Measurements from ENCODE around the gene SOCS3.

SOCS3 gene, protein sequence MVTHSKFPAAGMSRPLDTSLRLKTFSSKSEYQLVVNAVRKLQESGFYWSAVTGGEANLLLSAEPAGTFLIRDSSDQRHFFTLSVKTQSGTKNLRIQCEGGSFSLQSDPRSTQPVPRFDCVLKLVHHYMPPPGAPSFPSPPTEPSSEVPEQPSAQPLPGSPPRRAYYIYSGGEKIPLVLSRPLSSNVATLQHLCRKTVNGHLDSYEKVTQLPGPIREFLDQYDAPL

DNA sequence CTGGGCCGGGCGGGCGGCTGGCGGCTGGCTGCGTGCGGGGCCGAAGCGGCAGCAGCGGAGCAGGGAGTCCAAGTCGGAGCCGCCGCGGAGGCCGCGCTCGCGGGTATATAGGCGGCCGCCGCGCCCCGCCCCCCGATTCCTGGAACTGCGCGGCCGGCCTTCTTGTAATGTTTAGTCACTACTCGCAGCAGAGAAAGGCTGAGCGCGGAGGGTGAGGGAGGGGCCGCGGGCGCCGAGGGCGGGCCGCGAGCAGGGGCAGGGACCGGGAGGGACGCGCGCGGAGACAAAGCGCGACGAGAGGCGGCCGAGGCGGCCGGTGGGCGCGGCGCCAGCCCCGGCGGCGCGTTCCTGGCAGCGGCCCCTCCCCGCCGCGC, at the start of gene SOCS3:
TSS of gene SOCS3 (minus strand) at position 81 of the 374 bp plus-strand sequence. CDS start 982 bp downstream, outside the sequence.
- DNase-seq, result peak; percentile 98

DNA sequence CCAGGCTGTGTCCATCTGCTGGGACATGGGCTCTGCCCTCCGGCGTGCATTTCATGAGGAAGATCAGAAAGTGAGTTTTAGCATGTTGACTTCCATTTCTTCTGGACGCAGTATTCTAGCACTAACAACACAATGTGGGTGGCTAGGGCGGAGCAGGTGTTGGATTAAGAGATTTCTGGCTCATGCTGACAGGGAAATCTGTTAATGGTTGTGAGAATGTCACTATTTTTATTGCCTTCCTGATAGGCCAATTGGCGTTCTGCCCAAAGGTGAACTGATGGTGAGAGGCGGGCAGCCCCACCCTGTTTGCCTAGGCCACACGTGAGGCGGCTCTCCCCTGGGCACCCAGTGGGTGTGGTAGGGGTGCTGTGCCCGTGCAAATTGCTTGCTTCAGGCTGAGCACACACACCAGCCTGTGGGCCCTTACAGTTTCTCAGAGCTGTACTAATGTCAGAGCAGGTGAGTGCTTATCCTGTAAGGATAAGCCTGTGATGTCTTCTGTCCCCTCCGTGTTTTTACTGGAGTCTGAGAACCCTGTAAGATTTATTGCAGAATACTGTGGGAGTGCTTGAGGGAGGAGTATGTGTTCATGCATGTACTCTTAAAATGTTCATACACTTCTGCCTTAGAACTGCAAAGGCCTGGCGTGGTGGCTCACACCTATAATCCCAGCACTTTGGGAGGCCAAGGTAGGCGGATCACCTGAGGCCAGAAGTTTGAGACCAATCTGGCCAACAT, 49.5 kb upstream of the SOCS3 start:
- no peak for DNase-seq

GRCh38 chr17:78408476-78409050, 48.7 kb upstream of the SOCS3 start:
- no peak for DNase-seq

- no peak for DNase-seq
Measured at GRCh38 chr17:78407387-78408000, 47.6 kb upstream of the SOCS3 start.

GRCh38 chr17:78406920-78407319, 47.0 kb upstream of the SOCS3 start:
- DNase-seq, result no peak

- no peak for DNase-seq
Measured at GRCh38 chr17:78406396-78406795, 46.5 kb upstream of the SOCS3 start.

DNA sequence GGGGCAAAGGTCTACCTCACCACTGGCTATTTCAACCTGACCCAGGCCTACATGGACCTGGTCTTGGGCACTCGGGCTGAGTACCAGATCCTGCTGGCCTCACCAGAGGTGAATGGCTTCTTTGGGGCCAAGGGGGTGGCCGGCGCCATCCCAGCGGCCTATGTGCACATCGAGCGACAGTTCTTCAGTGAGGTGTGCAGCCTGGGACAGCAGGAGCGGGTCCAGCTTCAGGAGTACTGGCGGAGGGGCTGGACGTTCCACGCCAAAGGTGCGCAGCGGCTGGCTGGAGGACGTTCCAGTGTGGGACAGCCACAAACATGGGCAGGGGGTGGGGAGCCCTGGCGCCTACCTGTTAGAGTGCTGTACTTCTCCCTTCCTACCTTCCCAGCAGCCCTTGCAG, 43.9 kb upstream of the SOCS3 start:
- no peak for DNase-seq

- DNase-seq, result no peak
Measured at GRCh38 chr17:78401891-78402290, 42.0 kb upstream of the SOCS3 start.

- no peak for DNase-seq
Measured at GRCh38 chr17:78401246-78401645, 41.4 kb upstream of the SOCS3 start.

- DNase-seq, result no peak
Measured at GRCh38 chr17:78400581-78401240, 40.8 kb upstream of the SOCS3 start.

DNA sequence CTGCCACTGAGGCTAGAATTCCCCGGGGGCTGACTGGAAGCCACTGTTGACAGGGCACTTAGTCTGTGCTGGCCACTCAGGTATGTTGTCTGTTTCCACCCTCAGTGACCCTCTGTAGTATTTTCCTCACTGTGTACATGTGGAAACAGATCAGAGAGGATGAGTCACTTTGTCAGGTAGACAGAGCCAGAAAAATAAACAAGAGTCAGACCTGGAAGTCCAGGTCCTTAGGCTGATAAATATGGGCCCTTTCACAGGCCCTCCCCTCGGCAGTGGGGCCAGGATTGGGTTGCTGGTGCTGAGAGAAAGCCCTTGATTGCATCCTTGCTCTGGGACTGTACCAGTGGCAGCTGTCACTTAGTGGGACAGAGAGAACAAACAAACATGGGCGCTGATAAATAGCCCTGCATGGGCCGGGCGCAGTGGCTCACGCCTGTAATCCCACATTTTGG, 39.8 kb upstream of the SOCS3 start:
- DNase-seq, result no peak

DNA sequence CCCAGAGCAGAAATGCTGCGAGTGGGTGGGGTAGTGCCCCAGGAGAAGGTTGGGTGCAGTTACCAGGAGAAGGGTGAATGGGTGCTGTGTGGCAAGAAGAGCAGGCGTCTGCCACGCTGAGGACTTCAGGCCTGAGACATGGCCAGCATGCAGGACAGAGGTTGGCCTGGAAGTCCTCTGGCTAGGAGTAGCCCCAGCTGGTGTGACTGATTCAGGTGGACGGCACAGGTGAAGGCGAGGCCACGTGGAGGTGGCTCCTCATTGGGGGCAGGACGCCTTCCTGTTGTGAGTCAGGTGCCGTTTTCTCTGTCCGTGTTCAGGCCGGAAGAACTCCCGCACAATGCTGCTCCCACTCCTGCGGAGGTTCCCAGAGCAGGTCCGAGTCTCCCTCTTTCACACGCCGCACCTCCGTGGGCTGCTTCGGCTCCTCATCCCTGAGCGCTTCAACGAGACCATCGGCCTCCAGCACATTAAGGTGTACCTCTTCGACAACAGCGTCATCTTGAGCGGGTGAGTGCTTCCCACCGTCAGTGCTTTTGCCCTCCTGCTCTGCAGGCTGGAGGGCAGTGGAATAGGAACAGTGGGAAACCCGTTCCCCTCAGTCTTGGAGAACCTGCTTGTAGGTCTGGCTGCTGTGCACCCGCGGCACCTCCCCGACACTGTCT, 39.3 kb upstream of the SOCS3 start:
- DNase-seq, result no peak

DNA sequence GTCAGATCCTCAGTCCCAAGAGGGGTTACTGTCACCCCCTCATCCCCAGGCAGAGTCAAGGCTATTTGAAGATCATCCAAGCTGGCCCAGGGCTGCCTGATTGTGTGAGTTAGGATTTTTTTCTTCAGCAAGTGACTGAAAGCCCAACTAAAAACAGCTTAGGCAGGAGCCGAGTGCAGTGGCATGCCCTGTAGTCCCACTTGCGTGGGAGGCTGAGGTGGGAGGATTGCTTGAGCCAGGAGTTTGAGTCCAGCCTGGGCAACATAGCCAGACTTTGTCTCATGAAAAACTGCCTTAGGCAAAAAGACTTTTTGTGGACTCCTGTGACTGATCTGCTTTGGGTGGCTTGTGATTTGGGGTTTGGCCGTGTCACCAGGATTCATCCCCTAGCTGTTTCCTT, 38.5 kb upstream of the SOCS3 start:
- no peak for DNase-seq

- DNase-seq, result no peak
Measured at GRCh38 chr17:78397681-78398101, 37.8 kb upstream of the SOCS3 start.

GRCh38 chr17:78396441-78397337, 36.8 kb upstream of the SOCS3 start:
- no peak for DNase-seq

DNA sequence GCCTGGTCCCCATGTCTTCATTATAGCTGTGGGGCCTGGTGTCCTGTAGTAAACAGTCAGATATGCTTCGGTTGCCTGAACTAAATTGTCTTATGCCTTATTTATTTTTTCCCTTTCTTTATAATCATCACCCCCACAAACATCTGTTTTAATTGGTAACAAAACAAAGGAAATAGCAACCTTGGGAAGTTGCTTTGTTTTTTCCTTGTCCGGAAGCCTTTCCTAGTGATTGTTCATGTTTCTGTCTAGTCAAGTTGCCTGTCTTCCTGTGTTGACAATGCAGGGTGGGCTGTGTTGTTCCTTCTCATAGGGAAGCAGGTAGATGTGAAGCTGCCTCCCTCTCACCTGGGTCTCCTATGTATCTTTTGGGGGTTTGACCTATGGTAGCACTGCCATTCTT, 35.3 kb upstream of the SOCS3 start:
- no peak for DNase-seq

GRCh38 chr17:78394209-78394608, 34.3 kb upstream of the SOCS3 start:
- no peak for DNase-seq

DNA sequence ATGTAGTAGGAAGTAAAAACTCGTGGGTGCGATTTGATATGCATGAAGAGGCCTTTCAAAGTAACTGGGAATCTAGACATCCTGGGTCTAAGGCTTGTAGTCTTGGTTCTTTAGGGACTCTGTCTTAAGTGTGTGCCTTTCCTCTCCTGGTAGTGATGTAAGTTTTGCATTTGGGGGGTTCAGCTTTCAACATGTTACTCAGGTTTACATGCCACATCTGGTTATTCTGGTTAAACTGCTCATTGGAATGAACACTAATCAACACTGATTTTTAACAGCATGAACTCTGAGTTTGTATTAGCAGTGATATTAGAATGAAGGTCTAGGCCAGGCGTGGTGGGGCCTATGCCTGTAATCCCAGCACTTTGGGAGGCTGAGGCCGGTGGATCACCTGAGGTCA, 33.7 kb upstream of the SOCS3 start:
- no peak for DNase-seq

DNA sequence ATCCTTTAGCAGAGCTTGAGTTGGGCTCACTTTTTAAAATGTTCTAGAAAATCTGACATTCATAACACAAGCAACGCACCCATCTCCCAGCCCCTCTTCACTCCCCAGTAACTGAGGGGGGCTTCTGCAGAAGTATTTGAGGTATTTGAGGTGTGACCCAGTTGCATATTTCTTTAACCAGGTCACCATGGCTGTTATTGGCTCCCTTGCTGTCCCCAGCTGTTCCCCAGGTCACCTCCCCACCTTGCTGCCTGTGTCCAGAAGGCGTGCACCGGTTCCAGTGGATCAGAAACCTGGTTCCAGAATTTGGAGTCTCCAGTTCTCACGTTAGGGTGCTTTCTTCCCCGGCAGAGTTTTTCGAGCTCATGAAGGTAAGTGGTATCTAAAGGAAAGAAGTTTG, 32.4 kb upstream of the SOCS3 start:
- no peak for DNase-seq

GRCh38 chr17:78391843-78392242, 32.0 kb upstream of the SOCS3 start:
- no peak for DNase-seq

DNA sequence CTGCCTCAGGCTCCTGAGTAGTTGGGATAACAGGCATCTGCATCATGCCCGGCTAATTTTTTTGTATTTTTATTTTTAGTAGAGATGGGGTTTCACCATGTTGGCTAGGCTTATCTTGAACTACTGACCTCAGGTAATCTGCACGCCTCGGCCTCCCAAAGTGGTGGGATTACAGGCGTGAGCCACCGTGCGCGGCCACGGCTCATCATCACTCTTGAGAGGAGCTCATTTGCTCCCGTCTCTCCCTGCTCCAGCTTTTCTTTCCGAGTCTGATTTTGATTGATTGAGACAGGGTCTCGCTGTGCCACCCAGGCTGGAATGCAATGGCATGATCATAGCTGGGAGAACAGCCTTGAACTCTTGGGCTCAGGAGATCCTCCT, 31.2 kb upstream of the SOCS3 start:
- no peak for DNase-seq

Measured in GOT3 (cell line).